ENCODE measurements around the gene HDAC11. TPM values are rescaled to one million over a fixed set of nuclear protein-coding genes. Genes with fewer than 3 reads are reported as not detected.

The HDAC11 gene
- total RNA-seq, 1 experiment from 2014 or later: 7.0 TPM

- Histone ChIP-seq H3K4me1 (ENCODE audit: insufficient read depth, low read length) (no peaks in the 10 kb centered on the region), H2BK120ac (ENCODE audit: low read depth, low read length, poor library complexity, severe bottlenecking) (no peak overlapping the region), H2AK5ac (ENCODE audit: insufficient read length, low read length) (no peak overlapping the region), H3K27me3 (ENCODE audit: insufficient read depth, low read length) (no peaks in the 10 kb centered on the region), H4K8ac (replicated peaks; ENCODE audit: insufficient read length, low read depth, low read length) (no peak overlapping the region), H3K4me2 (ENCODE audit: insufficient read depth, insufficient read length, low read length) (no peak overlapping the region), H3T11ph (ENCODE audit: low read length) (no peak overlapping the region), H3K18ac (ENCODE audit: insufficient read length, low read depth, low read length) (no peak overlapping the region), H2BK5ac (ENCODE audit: insufficient read length, low read length) (no peak overlapping the region), H3K23me2 (ENCODE audit: insufficient read length, low read depth, low read length, poor library complexity, severe bottlenecking) (no peaks in the 10 kb centered on the region), H2BK15ac (ENCODE audit: low read depth, low read length) (no peak overlapping the region), H3K14ac (ENCODE audit: insufficient read depth, low read length) (no peak overlapping the region), H4K5ac (ENCODE audit: insufficient read length, low read depth, low read length) (no peak overlapping the region), H2AFZ (ENCODE audit: low read length) (no peak overlapping the region), H2BK12ac (ENCODE audit: insufficient read length, low read depth, low read length) (no peak overlapping the region), H3K23ac (ENCODE audit: insufficient read length, low read depth, low read length) (no peak overlapping the region), H4K91ac (ENCODE audit: insufficient read length, low read depth, low read length) (no peak overlapping the region), H3K79me1 (ENCODE audit: insufficient read depth, low read depth, low read length, poor library complexity, severe bottlenecking) (no peaks in the 10 kb centered on the region), H3K56ac (ENCODE audit: insufficient read length, low read depth, low read length) (no peak overlapping the region), H3K9me3 (ENCODE audit: control insufficient read depth, low read depth, low read length) (no peaks in the 10 kb centered on the region), H3K9ac (ENCODE audit: extremely low read depth, insufficient read length, low read length) (no peak overlapping the region), H3K4ac (ENCODE audit: low read depth, low read length) (no peak overlapping the region), H2BK20ac (ENCODE audit: low read depth, low read length, poor library complexity, severe bottlenecking) (no peak overlapping the region), H3K79me2 (ENCODE audit: insufficient read depth, low read length) (no peaks in the 10 kb centered on the region), H4K20me1 (ENCODE audit: control insufficient read depth, insufficient read depth, insufficient read length) (no peaks in the 10 kb centered on the region), H3K27ac (ENCODE audit: insufficient read length, low read depth, low read length) (no peak overlapping the region)
- peak overlapping the region in 1 of 3 experiments; percentile 65; a peak in 1 of 7 replicates for H3K27ac Mint-ChIP-seq
- no CpG with 5 or more reads among the region's 20 CpGs for WGBS (ENCODE audit: extremely low coverage, insufficient read length, low lambda C conversion rate)
- H3K27me3 Mint-ChIP-seq (ENCODE audit: low read depth): peaks cover under 1% of the 10 kb centered on the region
- no peaks in the 10 kb centered on the region; a peak in 1 of 5 replicates for H3K9me3 Mint-ChIP-seq
- H3K36me3 Mint-ChIP-seq (ENCODE audit: insufficient read depth in 1 of 3, low read depth in 3 of 3): peaks cover 0 to 1% (median 0%) of the 10 kb centered on the region in 3 experiments; a peak in 1 of 7 replicates
- TF ChIP-seq CTCF (conservative IDR thresholded peaks at IDR 0.05): no peak
- no peak for DNase-seq
- H3K4me1 Mint-ChIP-seq: no peaks in the 10 kb centered on the region; a peak in 1 of 4 replicates
- no peak overlapping the region for H3K4me3 Mint-ChIP-seq
These were observed 33.2 kb downstream of the HDAC11 start for GRCh38 chr3:13513051-13513912.

Data from H9 (cell line).